Measurements from ENCODE around the gene CEP41.

CEP41 gene

GRCh38 chr7:130367088-130367755 lies 73.6 kb downstream of the CEP41 start:
- peak; percentile 39 for DNase-seq

GRCh38 chr7:130366564-130366963 lies 74.3 kb downstream of the CEP41 start:
- no peak for DNase-seq

GRCh38 chr7:130365511-130366441 lies 75.0 kb downstream of the CEP41 start:
- DNase-seq = peak; percentile 90

- DNase-seq = peak; percentile 24
Measured at GRCh38 chr7:130365088-130365487, 75.7 kb downstream of the CEP41 start.

- DNase-seq = no peak
Measured at GRCh38 chr7:130364451-130364850, 76.4 kb downstream of the CEP41 start.

GRCh38 chr7:130363026-130363847 lies 77.6 kb downstream of the CEP41 start:
- DNase-seq = no peak

- DNase-seq = no peak
Measured at GRCh38 chr7:130362251-130362816, 78.5 kb downstream of the CEP41 start.

GRCh38 chr7:130361681-130362080 lies 79.1 kb downstream of the CEP41 start:
- no peak for DNase-seq

GRCh38 chr7:130360518-130360917 lies 80.3 kb downstream of the CEP41 start:
- DNase-seq = no peak

- no peak for DNase-seq
Measured at GRCh38 chr7:130359276-130359857, 81.4 kb downstream of the CEP41 start.

GRCh38 chr7:130358471-130358870 lies 82.3 kb downstream of the CEP41 start:
- DNase-seq = no peak

- DNase-seq = no peak
Measured at GRCh38 chr7:130356876-130357611, 83.8 kb downstream of the CEP41 start.

GRCh38 chr7:130356121-130356875 lies 84.5 kb downstream of the CEP41 start:
- DNase-seq = peak; percentile 94

- DNase-seq = no peak
Measured at GRCh38 chr7:130353196-130353595, 87.6 kb downstream of the CEP41 start.

- DNase-seq = no peak
Measured at GRCh38 chr7:130352194-130353074, 88.4 kb downstream of the CEP41 start.

- DNase-seq = peak; percentile 87
Measured at GRCh38 chr7:130351791-130352090, 89.1 kb downstream of the CEP41 start.

GRCh38 chr7:130350945-130351790 lies 89.6 kb downstream of the CEP41 start:
- peak; percentile 85 for DNase-seq

GRCh38 chr7:130349911-130350782 lies 90.7 kb downstream of the CEP41 start:
- DNase-seq = peak; percentile 64
